ENCODE data around the gene C1orf167.

DNA sequence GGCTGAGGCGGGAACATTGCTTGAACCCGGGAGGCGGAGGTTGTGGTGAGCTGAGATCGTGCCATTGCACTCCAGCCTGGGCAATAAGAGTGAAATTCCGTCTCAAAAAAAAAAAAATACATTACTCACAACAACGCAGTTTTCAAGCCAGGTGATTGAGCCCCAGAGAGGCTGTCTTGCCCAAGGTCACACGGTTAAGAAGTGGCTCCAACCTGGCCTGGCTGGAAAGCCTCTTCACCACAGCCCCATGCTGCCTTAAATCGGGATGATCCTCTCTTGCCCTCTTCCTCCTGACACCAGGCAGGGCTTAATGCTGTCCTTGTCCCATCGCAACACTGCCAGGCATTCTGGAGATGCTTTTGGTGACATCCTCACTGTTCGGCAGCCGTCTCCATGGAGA is 48.9 kb upstream of the C1orf167 start:
- TF ChIP-seq POLR2A (IDR thresholded peaks at IDR 0.05; ENCODE audit: low read depth, low read length) (no peak), POLR2AphosphoS5 (IDR thresholded peaks at IDR 0.05; ENCODE audit: low read depth, low read length) (no peak)

Data from GM12891 (cell line).